HepG2 (cell line): ENCODE measurements around the gene DESI2. TPM values are rescaled to one million over a fixed set of nuclear protein-coding genes. Genes with fewer than 3 reads are reported as not detected.

Experiments
- ATAC-seq: fragments of 200-7000 bp; cut with Tn5 transposase; 3 replicates; pipeline ENCODE4 v1.9.1; 2020; ENCODE audit warnings: mild to moderate bottlenecking, moderate library complexity
- Bru-seq: library from RNA; stranded (reverse); fragments of 400-500 nt; gene quantifications from one replicate; lab custom pipeline; 2021; lab: Mats Ljungman, UMichigan
- BruChase-seq, 2 experiments: library from RNA; stranded (reverse); fragments of 400-500 nt; gene quantifications; one replicate each; lab custom pipeline; 2021; lab: Mats Ljungman, UMichigan
- BruUV-seq: library from RNA; stranded (reverse); fragments of 400-500 nt; replicated peaks from 2 replicates; lab custom pipeline; 2021; lab: Mats Ljungman, UMichigan
- CTCF ChIA-PET: fragments of 300-600 bp; formaldehyde crosslinking; extraction: SDS; loops from one replicate; lab custom pipeline; 2021; ENCODE audit warnings: low total read pairs, inconsistent platforms, low intra/inter-chr PET ratio; lab: Yijun Ruan, JAX
- POLR2A ChIA-PET: fragments of 350-600 bp; sonication (Branson Sonifier 250); formaldehyde crosslinking; loops from one replicate; lab custom pipeline; 2020; ENCODE audit warnings: antibody characterized with exemption, inconsistent platforms; lab: Yijun Ruan, JAX
- DNase-seq: peaks from one replicate; pipeline ENCODE4 v3.0.0-alpha.2; 2015; ENCODE audit warnings: low spot score
- FAIRE-seq: peaks from 3 replicates; lab custom pipeline; 2011; peaks lifted over from hg19 to GRCh38; lab: Jason Lieb, UNC
- H2AFZ ChIP-seq: one replicate; pipeline ENCODE4 v1.6.1; 2011; ENCODE audit warnings: low read length, inconsistent platforms
- H3K27ac ChIP-seq: fragments of 300-600 bp; 3 replicates; pipeline ENCODE4 v1.8.0; 2011; ENCODE audit warnings: mixed run types, mild to moderate bottlenecking, mixed read lengths, low read length, inconsistent platforms; ENCODE audit not compliant: insufficient read depth; ENCODE audit errors: extremely low read length
- H3K27me3 ChIP-seq, 2 experiments: fragments of 200-600 bp in 1 of 2; 2 replicates in 1 of 2; 3 replicates in 1 of 2; pipeline versions ENCODE4 v1.6.0 to v1.8.0; 2011; ENCODE audit warnings: low read length in 2 of 2, mild to moderate bottlenecking in 2 of 2, moderate library complexity in 2 of 2, inconsistent platforms in 1 of 2; ENCODE audit not compliant: insufficient read depth in 2 of 2, control insufficient read depth in 1 of 2
- H3K36me3 ChIP-seq, 2 experiments: fragments of 200-600 bp in 1 of 2; replicated peaks in 1 of 2; 2 replicates in 1 of 2; 3 replicates in 1 of 2; pipeline versions ENCODE4 v1.5.1 to v1.8.0; 2011; ENCODE audit warnings: low read length in 2 of 2, inconsistent platforms in 1 of 2; ENCODE audit not compliant: insufficient read depth in 2 of 2, control insufficient read depth in 1 of 2
- H3K4me1 ChIP-seq: 2 replicates; pipeline ENCODE4 v1.5.1; 2012; ENCODE audit warnings: low read length, inconsistent platforms; ENCODE audit not compliant: insufficient read depth
- H3K4me2 ChIP-seq: 2 replicates; pipeline ENCODE4 v1.6.0; 2011; ENCODE audit warnings: low read depth, low read length, inconsistent platforms
- H3K4me3 ChIP-seq, 3 experiments: fragments of 200-600 bp in 1 of 3; sonication (generic), shearing (Covaris generic) in 1 of 3; replicated peaks in 1 of 3; 2 replicates each; pipeline ENCODE4 v1.5.1; 2011 to 2016; ENCODE audit warnings: low read length in 3 of 3, inconsistent platforms in 2 of 3, low read depth in 2 of 3, mild to moderate bottlenecking in 2 of 3, control low read depth in 1 of 3, mixed read lengths in 1 of 3; ENCODE audit not compliant: insufficient read depth in 1 of 3
- H3K79me2 ChIP-seq: one replicate; pipeline ENCODE4 v1.6.1; 2011; ENCODE audit warnings: low read length, inconsistent platforms; ENCODE audit not compliant: insufficient read depth
- H3K9ac ChIP-seq: 2 replicates; pipeline ENCODE4 v1.6.0; 2011; ENCODE audit warnings: mild to moderate bottlenecking, low read depth, low read length, inconsistent platforms; ENCODE audit not compliant: insufficient read depth
- H3K9me3 ChIP-seq: 2 replicates; pipeline ENCODE4 v1.5.1; 2012; ENCODE audit warnings: mild to moderate bottlenecking, low read length
- H4K20me1 ChIP-seq: 2 replicates; pipeline ENCODE4 v1.6.0; 2011; ENCODE audit warnings: inconsistent platforms, mild to moderate bottlenecking, low read length, moderate library complexity; ENCODE audit not compliant: insufficient read depth
- ATF1 ChIP-seq: IDR thresholded peaks from 2 replicates; pipeline ENCODE4 v1.6.1; 2016; ENCODE audit warnings: mild to moderate bottlenecking, control low read depth
- BRF2 ChIP-seq: sonication (generic); formaldehyde crosslinking; IDR thresholded peaks from 2 replicates; pipeline ENCODE4 v1.8.1; 2022; ENCODE audit warnings: mild to moderate bottlenecking, missing genetic modification reagents
- ELF1 ChIP-seq: sonication (generic); formaldehyde crosslinking; IDR thresholded peaks from 2 replicates; pipeline ENCODE4 v1.4.0; 2020; ENCODE audit warnings: missing genetic modification reagents
- GABPA ChIP-seq, 2 experiments: IDR thresholded peaks; 2 replicates each; pipeline ENCODE4 v1.6.1; 2011 to 2016; ENCODE audit warnings: low read depth in 2 of 2, low read length in 1 of 2, missing biosample characterization in 1 of 2, missing genetic modification characterization in 1 of 2
- HOXD1 ChIP-seq: sonication (generic); formaldehyde crosslinking; IDR thresholded peaks from 2 replicates; pipeline ENCODE4 v1.5.0; 2020; ENCODE audit warnings: missing genetic modification reagents
- IRF2 ChIP-seq: IDR thresholded peaks from 2 replicates; pipeline ENCODE4 v1.6.1; 2018; ENCODE audit warnings: missing genetic modification reagents, missing compliant biosample characterization
- KDM4B ChIP-seq: sonication (generic); formaldehyde crosslinking; IDR thresholded peaks from 2 replicates; pipeline ENCODE4 v1.4.0; 2020; ENCODE audit warnings: missing genetic modification reagents
- KDM5A ChIP-seq: fragments of 200-600 bp; sonication (generic); IDR thresholded peaks from 2 replicates; pipeline ENCODE4 v1.7.0; 2018; ENCODE audit warnings: antibody characterized with exemption, mild to moderate bottlenecking, low read length, borderline replicate concordance
- MTA3 ChIP-seq: sonication (generic); formaldehyde crosslinking; IDR thresholded peaks from 2 replicates; pipeline ENCODE4 v1.4.0; 2020; ENCODE audit warnings: missing genetic modification reagents
- MYC ChIP-seq: sonication (generic); formaldehyde crosslinking; IDR thresholded peaks from 2 replicates; pipeline ENCODE4 v1.9.0; 2021; ENCODE audit warnings: missing genetic modification reagents, borderline replicate concordance
- PHF20 ChIP-seq: sonication (generic); formaldehyde crosslinking; IDR thresholded peaks from 2 replicates; pipeline ENCODE4 v1.5.0; 2020; ENCODE audit warnings: mild to moderate bottlenecking, missing genetic modification reagents
- SNAPC2 ChIP-seq: sonication (generic); formaldehyde crosslinking; IDR thresholded peaks from 2 replicates; pipeline ENCODE4 v1.8.1; 2022; ENCODE audit warnings: mild to moderate bottlenecking, missing genetic modification reagents
- TFE3 ChIP-seq: IDR thresholded peaks from 2 replicates; pipeline ENCODE4 v1.6.1; 2016
- ZBTB1 ChIP-seq: sonication (generic); formaldehyde crosslinking; IDR thresholded peaks from 2 replicates; pipeline ENCODE4 v1.4.0; 2020; ENCODE audit warnings: missing genetic modification reagents, borderline replicate concordance
- ZNF546 ChIP-seq: sonication (generic); formaldehyde crosslinking; conservative IDR thresholded peaks from 2 replicates; pipeline ENCODE4 v1.8.1; 2023; ENCODE audit warnings: mild to moderate bottlenecking, missing genetic modification reagents
- WGBS: methylation state at CpG from one replicate; pipeline ENCODE4 v1.1.6; 2017; ENCODE audit warnings: low lambda C conversion rate; 5-methylcytosine and 5-hydroxymethylcytosine counted together
- in situ Hi-C: cut with HindIII; loops from 2 replicates; pipeline ENCODE4 v1.10.0; 2017; ENCODE audit warnings: low pct_unique_long_range_greater_than_20kb; ENCODE audit not compliant: extremely low pct_ligation_motif_present
- intact Hi-C: fragments of 100-400 bp; cut with micrococcal nuclease; formaldehyde crosslinking; loops from one replicate; pipeline ENCODE4 v1.10.0; 2022; ENCODE audit not compliant: unreplicated experiment
- long read RNA-seq, 2 experiments: library from RNA in 1 of 2; library from polyadenylated mRNA in 1 of 2; stranded (forward) in 1 of 2; unstranded in 1 of 2; transcript quantifications; one replicate each; pipeline ENCODE4 v2.0.0, GENCODE V29; 2019 to 2022
- polyA minus RNA-seq, 3 experiments: library from RNA; depleted of rRNA, polyadenylated mRNA; stranded (reverse); fragments of >200 nt; gene quantifications; 2 replicates each; pipeline ENCODE4 v1.2.3, GENCODE V29; 2011; ENCODE audit warnings: low replicate concordance in 1 of 3
- polyA plus RNA-seq, 8 experiments: library from polyadenylated mRNA; depleted of rRNA in 3 of 8; stranded (reverse) in 7 of 8; unstranded in 1 of 8; fragments of >200 nt; fragmentation: Illumina TruSeq in 4 of 8; extraction: Trizol in 4 of 8; gene quantifications; 2 replicates each; pipeline versions ENCODE4 v1.2.1 to v1.2.3, GENCODE V29; 2011 to 2016; ENCODE audit warnings: low read depth in 4 of 8, missing spikeins in 1 of 8, mixed read lengths in 1 of 8; ENCODE audit not compliant: insufficient read depth in 1 of 8
- total RNA-seq, 5 experiments: library from RNA; depleted of rRNA; stranded (reverse); fragments of >200 nt; fragmentation: Illumina TruSeq; extraction: Trizol; gene quantifications; 2 replicates each; pipeline ENCODE4 v1.2.3, GENCODE V29; 2016; ENCODE audit warnings: low read depth in 1 of 5

Gene DESI2
- total RNA-seq (2016; rRNA removed; fragmentation: Illumina TruSeq; extraction: Trizol) = 42.2 and 62.0 TPM in 2 replicates
- total RNA-seq (2016; cell fraction: cytosol; rRNA removed; fragmentation: Illumina TruSeq; extraction: Trizol; ENCODE audit: low read depth) = 11.7 and 12.7 TPM in 2 replicates
- total RNA-seq (2016; cell fraction: insoluble cytoplasmic fraction; rRNA removed; fragmentation: Illumina TruSeq; extraction: Trizol) = 44.8 and 60.2 TPM in 2 replicates
- 54.1 and 54.6 TPM in 2 replicates for total RNA-seq (2016; cell fraction: membrane; rRNA removed; fragmentation: Illumina TruSeq; extraction: Trizol)
- total RNA-seq (2016; cell fraction: nucleus; rRNA removed; fragmentation: Illumina TruSeq; extraction: Trizol) = 28.8 and 30.7 TPM in 2 replicates
- polyA plus RNA-seq (2011; rRNA removed) = 18.6 and 23.1 TPM in 2 replicates
- 12.6 and 15.7 TPM in 2 replicates for polyA plus RNA-seq (2011; cell fraction: cytosol; rRNA removed)
- polyA plus RNA-seq (2011; cell fraction: nucleus; rRNA removed) = 13.1 and 14.0 TPM in 2 replicates
- polyA plus RNA-seq (2012) = 20.9 and 26.0 TPM in 2 replicates
- 10.7 and 11.8 TPM in 2 replicates for polyA plus RNA-seq (2016; cell fraction: cytosol; fragmentation: Illumina TruSeq; extraction: Trizol; ENCODE audit: low read depth)
- polyA plus RNA-seq (2016; cell fraction: insoluble cytoplasmic fraction; fragmentation: Illumina TruSeq; extraction: Trizol; ENCODE audit: low read depth) = 46.8 and 48.5 TPM in 2 replicates
- polyA plus RNA-seq (2016; cell fraction: membrane; fragmentation: Illumina TruSeq; extraction: Trizol; ENCODE audit: low read depth) = 33.3 and 35.0 TPM in 2 replicates
- 30.2 and 30.6 TPM in 2 replicates for polyA plus RNA-seq (2016; cell fraction: nucleus; fragmentation: Illumina TruSeq; extraction: Trizol; ENCODE audit: insufficient read depth, low read depth)
- 29.7 and 33.1 TPM in 2 replicates for polyA minus RNA-seq (2011; rRNA and poly(A)+ RNA removed; ENCODE audit: low replicate concordance)
- polyA minus RNA-seq (2011; cell fraction: cytosol; rRNA and poly(A)+ RNA removed) = 27.0 and 27.9 TPM in 2 replicates
- polyA minus RNA-seq (2011; cell fraction: nucleus; rRNA and poly(A)+ RNA removed) = 35.4 and 40.3 TPM in 2 replicates
- Bru-seq, nascent RNA = percentile 84 among the genes with signal in this experiment
- percentile 89 among the genes with signal in this experiment for BruChase-seq, experiment 1, labeled RNA remaining after a 6-hour chase
- BruChase-seq, experiment 2, labeled RNA remaining after a 2-hour chase = percentile 81 among the genes with signal in this experiment
- long read RNA-seq, experiment 1, full-length matches to known transcripts = 13 of 39 reads
- long read RNA-seq, experiment 1, partial matches to known transcripts = 10 of 39 reads
- long read RNA-seq, experiment 1, other reads (novel, unspliced or antisense) = 16 of 39 reads
- long read RNA-seq, experiment 2, full-length matches to known transcripts = 7 of 114 reads
- long read RNA-seq, experiment 2, partial matches to known transcripts = 99 of 114 reads
- long read RNA-seq, experiment 2, other reads (novel, unspliced or antisense) = 8 of 114 reads

- peak within 1 kb of the TSS; percentile 86 for H3K9ac ChIP-seq
- no peaks in the 10 kb centered on the region; a peak in 1 of 5 replicates for H3K27me3 ChIP-seq
- in situ Hi-C loops (loop anchor here (10.0 kb wide), 1 partner anchor 198 kb away; the partner anchor contains the start of gene ADSS2), intact Hi-C loops (loop anchor here (1.0 to 5.0 kb wide), 5 partner anchors 51 to 394 kb away; partner anchors contain the start of genes ADSS2 and HNRNPU)
- H3K79me2 ChIP-seq = peaks cover 42% of the 10 kb centered on the region
- DNase-seq (peak; percentile 99), FAIRE-seq (peak; percentile 87), ATAC-seq (peak; percentile 97)
- H3K9me3 ChIP-seq = no peaks in the 10 kb centered on the region
- ChIA-PET POLR2A (interaction anchor here (0.7 to 1.0 kb wide), 3 partner anchors 149 to 212 kb away, joined by 3 to 4 read pairs (median 3); partner anchors contain the start of gene HNRNPU), CTCF (interaction anchor here (1.6 kb wide), 1 partner anchor 50 kb away, joined by 7 read pairs; no protein-coding TSS in a partner anchor)
- H2AFZ ChIP-seq = peak within 1 kb of the TSS; percentile 99
- H3K4me3 ChIP-seq = peak within 1 kb of the TSS; percentile 69 to 94 (median 94)
- H3K4me1 ChIP-seq = peaks cover 27% of the 10 kb centered on the region
- H4K20me1 ChIP-seq = no peaks in the 10 kb centered on the region
- H3K36me3 ChIP-seq = peaks cover 0 to 2% of the 10 kb centered on the region in 2 experiments; a peak in 2 of 5 replicates
- no TSS peak for BruUV-seq
- H3K4me2 ChIP-seq = peak within 1 kb of the TSS; percentile 97
- 3% methylated on average over 12 of the region's 81 CpGs for WGBS
- peak within 1 kb of the TSS; percentile 83 for H3K27ac ChIP-seq
- TF ChIP-seq IRF2 (peak; percentile 92), BRF2 (CRISPR knock-in tag) (peak; percentile 39; the same call in 1 of the 2 replicates), SNAPC2 (peak; percentile 96; the same call in 1 of the 2 replicates), MTA3 (no peak), ZBTB1 (CRISPR knock-in tag) (no peak), MYC (CRISPR knock-in tag) (peak; percentile 65), PHF20 (no peak; the same call in 1 of the 2 replicates), TFE3 (CRISPR knock-in tag) (peak; percentile 63; the same call in 1 of the 2 replicates), KDM5A (no peak; the same call in 1 of the 2 replicates), ATF1 (peak; percentile 67), KDM4B (no peak), GABPA (IDR thresholded peaks at IDR 0.05; ENCODE audit: low read depth, low read length) (peak; percentile 48), GABPA (CRISPR knock-in tag; IDR thresholded peaks at IDR 0.05; ENCODE audit: low read depth) (peak; percentile 88), ELF1 (CRISPR knock-in tag) (peak; percentile 82), ZNF546 (CRISPR knock-in tag) (peak; percentile 46; the same call in 1 of the 2 replicates), HOXD1 (CRISPR knock-in tag) (0 out of 2 replicates have a peak, but pooled peaks have one; percentile 16)
These were observed at the start of gene DESI2 for GRCh38 chr1:244652623-244653438. Gene DESI2 (plus strand): TSS chr1:244653126. CDS start chr1:244653314, 188 bp downstream.
